ENCODE measurements around the gene PPFIBP2. TPM values are rescaled to one million over a fixed set of nuclear protein-coding genes. Genes with fewer than 3 reads are reported as not detected.
"Not testable (repeated sequence)": the region's sequence is repeated elsewhere in the genome, so short reads cannot be mapped to it uniquely, and the experiment has no call there.

PPFIBP2 gene
- total and polyA plus RNA-seq, 2 of the 13 experiments (the other 11 are each of a cell fraction or from before 2014, with no cell fraction given): 15.0 to 52.5 TPM

- no peak for TF ChIP-seq ZNF563 (CRISPR knock-in tag; IDR thresholded peaks at IDR 0.05)
These were observed 2.7 kb downstream of the PPFIBP2 start (continued) for GRCh38 chr11:7516475-7516874.

DNA sequence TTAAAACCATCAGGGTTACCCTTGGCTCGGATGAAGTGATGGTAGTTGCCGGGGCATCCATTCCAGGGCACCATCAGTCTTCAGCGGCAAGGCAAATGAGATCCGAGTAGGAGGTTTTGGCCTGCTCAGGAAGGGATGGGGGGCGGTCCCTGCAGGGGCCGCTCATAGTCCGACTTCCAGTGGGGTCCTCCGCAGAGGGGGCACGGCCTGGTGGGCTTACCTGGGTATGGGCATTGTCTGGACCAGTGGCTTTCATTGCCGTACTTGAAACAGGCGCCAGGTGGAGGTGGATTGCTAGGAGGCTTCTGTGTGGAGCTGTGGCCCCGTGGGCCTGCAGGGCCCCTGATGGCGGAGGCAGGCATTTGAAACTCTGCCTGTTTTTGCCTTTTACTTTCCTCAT lies 3.9 kb downstream of the PPFIBP2 start:
- H3K4me3 ChIP-seq (replicated peaks in 1 of 3; ENCODE audit: insufficient read depth in 1 of 3, low read depth in 2 of 3, low read length in 3 of 3); CTCF ChIA-PET (ENCODE audit: low intra/inter-chr PET ratio, low total read pairs); FAIRE-seq: not testable (repeated sequence)

DNA sequence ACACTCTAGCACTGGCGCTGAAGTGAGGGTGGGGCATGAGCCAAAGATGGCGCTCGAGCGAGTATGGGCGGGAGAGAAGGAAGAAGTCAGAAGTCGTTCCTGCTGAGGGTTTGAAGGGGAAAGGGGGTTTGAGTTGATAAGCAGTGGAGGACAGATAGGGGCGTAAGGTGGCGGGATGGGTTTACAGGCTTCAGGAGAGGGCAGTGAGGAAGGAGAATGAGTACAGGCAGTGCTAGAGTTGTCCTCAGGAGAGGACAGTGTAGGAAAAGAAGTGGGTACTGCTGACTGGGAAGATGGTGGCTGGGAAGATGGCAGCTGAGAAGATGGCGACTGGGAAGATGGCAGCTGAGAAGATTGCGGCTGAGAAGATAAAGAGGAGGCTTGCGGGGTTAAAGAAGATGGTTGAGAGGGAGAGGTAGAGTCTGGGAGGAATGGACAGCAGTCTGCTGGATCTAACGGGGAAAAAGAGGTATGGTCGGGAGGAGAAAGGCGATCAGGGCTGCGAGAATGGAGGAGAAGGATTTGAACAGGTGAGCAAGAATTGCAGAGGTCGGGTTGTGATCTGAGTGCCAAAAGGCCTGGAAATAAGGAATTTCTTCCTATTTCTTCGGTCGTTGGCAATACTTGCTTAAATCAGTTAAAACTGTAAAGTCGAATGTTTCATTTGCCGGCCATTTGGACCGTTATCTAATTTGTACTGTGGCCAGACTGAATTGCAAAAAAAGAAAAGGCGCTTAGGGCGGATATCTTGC lies 5.2 kb downstream of the PPFIBP2 start:
- H3K9me3 ChIP-seq (ENCODE audit: low read length): no peaks in the 10 kb centered on the region
- ATAC-seq (no peak), FAIRE-seq (no peak), DNase-seq (ENCODE audit: low spot score) (no peak)
- H2AFZ ChIP-seq (ENCODE audit: low read length): no peak overlapping the region
- H3K79me2 ChIP-seq (ENCODE audit: insufficient read depth, low read length): peaks cover 2% of the 10 kb centered on the region
- H3K27ac ChIP-seq (ENCODE audit: extremely low read length, insufficient read depth, low read length): no peak overlapping the region
- no peak overlapping the region for H3K4me3 ChIP-seq (replicated peaks in 1 of 3; ENCODE audit: insufficient read depth in 1 of 3, low read depth in 2 of 3, low read length in 3 of 3)
- in situ Hi-C loops (cut with HindIII; ENCODE audit: extremely low pct_ligation_motif_present, low pct_unique_long_range_greater_than_20kb): no loop called here
- no peaks in the 10 kb centered on the region for H4K20me1 ChIP-seq (ENCODE audit: insufficient read depth, low read length)
- no peaks in the 10 kb centered on the region for H3K36me3 ChIP-seq (replicated peaks in 1 of 2; ENCODE audit: control insufficient read depth in 1 of 2, insufficient read depth in 2 of 2, low read length in 2 of 2)
- no peak overlapping the region for H3K9ac ChIP-seq (ENCODE audit: insufficient read depth, low read depth, low read length)
- CTCF ChIA-PET (ENCODE audit: low intra/inter-chr PET ratio, low total read pairs): no interaction called here
- POLR2A ChIA-PET: no interaction called here
- H3K4me1 ChIP-seq (ENCODE audit: insufficient read depth, low read length): peaks cover 44% of the 10 kb centered on the region
- intact Hi-C loops (cut with micrococcal nuclease; ENCODE audit: unreplicated experiment): no loop called here
- H3K27me3 ChIP-seq (ENCODE audit: control insufficient read depth in 1 of 2, insufficient read depth in 2 of 2, low read length in 2 of 2): no peaks in the 10 kb centered on the region; a peak in 1 of 5 replicates
- WGBS (ENCODE audit: low lambda C conversion rate): 93% methylated on average over 23 of the region's 23 CpGs
- no TSS peak for BruUV-seq (replicated peaks)
- no peak overlapping the region for H3K4me2 ChIP-seq (ENCODE audit: low read depth, low read length)
- TF ChIP-seq, protein P1, sequence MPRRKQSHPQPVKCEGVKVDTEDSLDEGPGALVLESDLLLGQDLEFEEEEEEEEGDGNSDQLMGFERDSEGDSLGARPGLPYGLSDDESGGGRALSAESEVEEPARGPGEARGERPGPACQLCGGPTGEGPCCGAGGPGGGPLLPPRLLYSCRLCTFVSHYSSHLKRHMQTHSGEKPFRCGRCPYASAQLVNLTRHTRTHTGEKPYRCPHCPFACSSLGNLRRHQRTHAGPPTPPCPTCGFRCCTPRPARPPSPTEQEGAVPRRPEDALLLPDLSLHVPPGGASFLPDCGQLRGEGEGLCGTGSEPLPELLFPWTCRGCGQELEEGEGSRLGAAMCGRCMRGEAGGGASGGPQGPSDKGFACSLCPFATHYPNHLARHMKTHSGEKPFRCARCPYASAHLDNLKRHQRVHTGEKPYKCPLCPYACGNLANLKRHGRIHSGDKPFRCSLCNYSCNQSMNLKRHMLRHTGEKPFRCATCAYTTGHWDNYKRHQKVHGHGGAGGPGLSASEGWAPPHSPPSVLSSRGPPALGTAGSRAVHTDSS (CRISPR knock-in tag; conservative IDR thresholded peaks at IDR 0.05): no peak
- TF ChIP-seq RAD51 (IDR thresholded peaks at IDR 0.05; ENCODE audit: borderline replicate concordance): no peak
- TF ChIP-seq ZNF75D (CRISPR knock-in tag; IDR thresholded peaks at IDR 0.05; ENCODE audit: borderline replicate concordance): no peak
- TF ChIP-seq ZNF292 (CRISPR knock-in tag; IDR thresholded peaks at IDR 0.05; ENCODE audit: borderline replicate concordance, low read depth): no peak
- TF ChIP-seq ATF1 (CRISPR knock-in tag; IDR thresholded peaks at IDR 0.05): no peak
- no peak for TF ChIP-seq BRF2 (CRISPR knock-in tag; IDR thresholded peaks at IDR 0.05)
- no peak for TF ChIP-seq PITX1 (CRISPR knock-in tag; IDR thresholded peaks at IDR 0.05)
- TF ChIP-seq ERF (CRISPR knock-in tag; IDR thresholded peaks at IDR 0.05): no peak
- no peak for TF ChIP-seq ZNF614 (CRISPR knock-in tag; IDR thresholded peaks at IDR 0.05; ENCODE audit: borderline replicate concordance)
- TF ChIP-seq SRF (IDR thresholded peaks at IDR 0.05; ENCODE audit: low read depth, low read length): no peak
- TF ChIP-seq KLF12 (CRISPR knock-in tag; IDR thresholded peaks at IDR 0.05; ENCODE audit: borderline replicate concordance): no peak
- TF ChIP-seq NFIB (CRISPR knock-in tag; IDR thresholded peaks at IDR 0.05; ENCODE audit: borderline replicate concordance): no peak
- TF ChIP-seq ZNF12 (CRISPR knock-in tag; IDR thresholded peaks at IDR 0.05): no peak

More for the DNA sequence above, 3.9 kb downstream of the PPFIBP2 start:
- H3K27me3 ChIP-seq (ENCODE audit: control insufficient read depth in 1 of 2, insufficient read depth in 2 of 2, low read length in 2 of 2); H3K9me3 ChIP-seq (ENCODE audit: low read length); ATAC-seq; H3K4me2 ChIP-seq (ENCODE audit: low read depth, low read length); H3K79me2 ChIP-seq (ENCODE audit: insufficient read depth, low read length); DNase-seq (ENCODE audit: low spot score); intact Hi-C loops (cut with micrococcal nuclease; ENCODE audit: unreplicated experiment); POLR2A ChIA-PET; H3K27ac ChIP-seq (ENCODE audit: extremely low read length, insufficient read depth, low read length); in situ Hi-C loops (cut with HindIII; ENCODE audit: extremely low pct_ligation_motif_present, low pct_unique_long_range_greater_than_20kb); H2AFZ ChIP-seq (ENCODE audit: low read length); BruUV-seq (replicated peaks); H3K36me3 ChIP-seq (replicated peaks in 1 of 2; ENCODE audit: control insufficient read depth in 1 of 2, insufficient read depth in 2 of 2, low read length in 2 of 2); H4K20me1 ChIP-seq (ENCODE audit: insufficient read depth, low read length); H3K9ac ChIP-seq (ENCODE audit: insufficient read depth, low read depth, low read length): not testable (repeated sequence)
- WGBS (ENCODE audit: low lambda C conversion rate): 85% methylated on average over 11 of the region's 13 CpGs
- peaks cover 39% of the 10 kb centered on the region for H3K4me1 ChIP-seq (ENCODE audit: insufficient read depth, low read length)
